Measurements from ENCODE around the gene PPFIBP1.
A peak's percentile ranks its signal among the peaks of the same experiment; 100 is the strongest.

Gene PPFIBP1

GRCh38 chr12:27693403-27693802 lies 169.4 kb downstream of the PPFIBP1 start:
- Mint-ChIP-seq H3K4me1 (ENCODE audit: low read depth) (no peaks in the 10 kb centered on the region), H3K9me3 (no peaks in the 10 kb centered on the region), H3K36me3 (ENCODE audit: low read depth) (no peaks in the 10 kb centered on the region), H3K4me3 (no peak overlapping the region), H3K27ac (no peak overlapping the region), H3K27me3 (ENCODE audit: low read depth) (peaks cover 9% of the 10 kb centered on the region)
- DNase-seq (ENCODE audit: low spot score) = no peak

DNA sequence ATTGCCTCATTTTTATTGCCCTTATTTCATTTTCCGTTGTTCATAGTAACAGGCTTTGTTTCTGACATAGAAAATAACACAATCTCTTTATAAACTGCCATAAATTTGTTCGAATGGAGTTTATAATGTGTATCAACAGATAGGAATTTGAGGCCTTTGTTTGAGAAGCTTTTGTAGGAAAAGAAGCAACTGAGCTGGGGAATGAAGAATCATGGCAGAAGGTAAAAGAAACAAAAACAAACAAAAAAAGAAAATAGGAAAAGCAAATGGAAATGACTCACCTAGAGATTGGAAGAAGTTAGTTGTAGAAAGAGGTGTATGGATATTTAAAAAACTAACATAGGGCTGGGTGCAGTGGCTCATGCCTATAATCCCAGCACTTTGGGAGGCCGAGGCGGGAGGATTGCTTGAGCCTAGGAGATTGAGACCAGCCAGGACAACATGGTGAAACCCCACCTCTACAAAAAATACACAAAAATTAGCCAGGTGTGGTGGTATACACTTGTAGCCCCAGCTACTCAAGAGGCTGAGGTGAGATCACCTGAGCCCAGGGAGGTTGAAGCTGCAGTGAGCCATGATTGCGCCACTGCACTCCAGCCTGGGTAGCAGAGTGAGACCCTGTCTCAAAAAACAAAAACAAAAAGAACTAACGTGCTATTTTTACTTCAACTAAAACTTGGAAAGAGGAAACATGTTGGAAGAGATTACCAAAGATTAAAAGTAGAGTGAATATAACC lies 171.7 kb downstream of the PPFIBP1 start:
- Mint-ChIP-seq H3K4me3 (no peak overlapping the region), H3K27me3 (ENCODE audit: low read depth) (peaks cover 17% of the 10 kb centered on the region), H3K9me3 (no peaks in the 10 kb centered on the region), H3K4me1 (ENCODE audit: low read depth) (no peaks in the 10 kb centered on the region), H3K27ac (no peak overlapping the region), H3K36me3 (ENCODE audit: low read depth) (no peaks in the 10 kb centered on the region)
- DNase-seq (ENCODE audit: low spot score) = no peak

DNA sequence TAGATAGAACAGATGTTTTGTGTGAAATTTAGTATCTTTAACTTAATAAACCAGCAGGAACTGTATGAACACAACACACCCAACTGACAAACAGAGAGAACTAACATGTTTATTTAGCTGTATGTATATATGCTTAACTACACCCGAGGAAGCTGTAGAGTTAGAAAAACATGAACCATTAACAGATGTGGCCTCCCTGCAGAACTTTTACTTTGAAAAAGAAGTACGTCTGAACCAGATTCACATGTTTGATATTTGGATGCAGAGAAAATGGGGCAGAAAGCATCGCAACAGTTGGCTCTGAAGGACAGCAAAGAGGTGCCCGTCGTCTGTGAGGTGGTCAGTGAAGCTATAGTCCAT lies 172.3 kb downstream of the PPFIBP1 start, which contains the start of gene REP15:
TSS of gene REP15 (plus strand) at position 155 of the 360 bp plus-strand sequence. CDS start at position 271, 116 bp downstream.
- no peaks in the 10 kb centered on the region for H3K9me3 Mint-ChIP-seq
- H3K27me3 Mint-ChIP-seq (ENCODE audit: low read depth) = peaks cover 17% of the 10 kb centered on the region
- H3K4me1 Mint-ChIP-seq (ENCODE audit: low read depth) = no peaks in the 10 kb centered on the region
- DNase-seq (ENCODE audit: low spot score) = no peak
- H3K4me3 Mint-ChIP-seq = no peak within 1 kb of the TSS
- no peak within 1 kb of the TSS for H3K27ac Mint-ChIP-seq
- no peaks in the 10 kb centered on the region for H3K36me3 Mint-ChIP-seq (ENCODE audit: low read depth)

DNA sequence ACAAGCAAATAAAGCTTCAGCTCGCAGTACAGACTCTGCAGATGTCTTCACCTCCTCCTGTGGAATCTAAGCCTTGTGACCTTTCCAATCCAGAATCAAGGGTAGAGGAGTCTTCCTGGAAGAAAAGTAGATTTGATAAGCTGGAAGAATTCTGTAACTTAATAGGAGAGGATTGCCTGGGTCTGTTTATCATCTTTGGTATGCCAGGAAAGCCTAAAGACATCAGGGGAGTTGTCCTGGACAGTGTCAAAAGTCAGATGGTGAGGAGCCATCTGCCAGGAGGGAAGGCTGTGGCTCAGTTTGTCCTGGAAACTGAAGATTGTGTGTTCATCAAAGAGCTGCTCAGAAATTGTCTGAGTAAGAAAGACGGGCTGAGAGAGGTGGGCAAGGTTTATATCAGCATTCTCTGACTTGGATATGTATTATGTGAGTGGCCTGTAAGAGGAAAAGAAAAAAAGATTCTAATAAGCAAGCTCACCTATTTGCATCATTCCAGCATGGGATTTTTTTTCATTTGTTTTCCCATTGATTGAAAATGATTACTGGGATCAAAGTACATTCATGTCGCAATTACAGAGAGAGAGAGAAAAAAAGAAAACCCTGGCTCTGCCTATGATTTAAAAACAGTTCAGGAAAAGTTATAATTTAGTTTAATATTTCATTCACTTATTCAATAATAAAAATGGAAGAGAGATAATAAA lies 173.0 kb downstream of the PPFIBP1 start:
- no peaks in the 10 kb centered on the region for H3K4me1 Mint-ChIP-seq (ENCODE audit: low read depth)
- H3K27me3 Mint-ChIP-seq (ENCODE audit: low read depth) = peaks cover 20% of the 10 kb centered on the region
- DNase-seq (ENCODE audit: low spot score) = no peak
- no peaks in the 10 kb centered on the region for H3K9me3 Mint-ChIP-seq
- no peak overlapping the region for H3K4me3 Mint-ChIP-seq
- no peak overlapping the region for H3K27ac Mint-ChIP-seq
- H3K36me3 Mint-ChIP-seq (ENCODE audit: low read depth) = no peaks in the 10 kb centered on the region

- Mint-ChIP-seq H3K27me3 (ENCODE audit: low read depth) (peaks cover 24% of the 10 kb centered on the region), H3K4me3 (no peak overlapping the region), H3K36me3 (ENCODE audit: low read depth) (no peaks in the 10 kb centered on the region), H3K27ac (no peak overlapping the region), H3K4me1 (ENCODE audit: low read depth) (no peaks in the 10 kb centered on the region), H3K9me3 (no peaks in the 10 kb centered on the region)
- peak; percentile 55 for DNase-seq (ENCODE audit: low spot score)
Observed at GRCh38 chr12:27703720-27704452, 179.9 kb downstream of the PPFIBP1 start.

- Mint-ChIP-seq H3K9me3 (no peaks in the 10 kb centered on the region), H3K36me3 (ENCODE audit: low read depth) (no peaks in the 10 kb centered on the region)
Observed at GRCh38 chr12:27705263-27705662, 181.3 kb downstream of the PPFIBP1 start.

DNA sequence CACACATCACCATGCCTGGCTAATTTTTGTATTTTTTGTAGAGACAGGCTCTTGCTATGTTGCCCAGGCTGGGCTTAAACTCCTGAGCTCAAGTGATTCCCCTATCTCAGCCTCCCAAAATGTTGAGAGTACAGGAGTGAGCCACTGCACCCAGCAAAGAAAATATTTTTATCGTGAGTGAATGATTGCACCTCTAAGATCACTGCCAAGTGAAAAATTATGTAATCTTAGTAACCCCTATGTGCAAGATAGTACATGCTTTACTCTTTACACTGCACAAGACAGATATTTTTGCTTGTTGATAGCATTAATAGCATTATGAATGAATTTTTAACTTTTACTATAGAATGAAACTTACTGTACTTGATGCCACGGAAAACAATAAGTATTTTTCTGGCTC lies 183.2 kb downstream of the PPFIBP1 start:
- Mint-ChIP-seq H3K4me1 (ENCODE audit: low read depth) (peaks cover 12% of the 10 kb centered on the region), H3K27ac (no peak overlapping the region), H3K36me3 (ENCODE audit: low read depth) (peaks cover 3% of the 10 kb centered on the region), H3K27me3 (ENCODE audit: low read depth) (peaks cover 15% of the 10 kb centered on the region), H3K4me3 (no peak overlapping the region), H3K9me3 (no peaks in the 10 kb centered on the region)
- no peak for DNase-seq (ENCODE audit: low spot score)

More at GRCh38 chr12:27705263-27705662, 181.3 kb downstream of the PPFIBP1 start:
- peaks cover 18% of the 10 kb centered on the region for H3K27me3 Mint-ChIP-seq (ENCODE audit: low read depth)
- DNase-seq (ENCODE audit: low spot score) = no peak
- H3K27ac Mint-ChIP-seq = no peak overlapping the region
- H3K4me3 Mint-ChIP-seq = no peak overlapping the region
- peaks cover 3% of the 10 kb centered on the region for H3K4me1 Mint-ChIP-seq (ENCODE audit: low read depth)

GRCh38 chr12:27709212-27709931 lies 185.4 kb downstream of the PPFIBP1 start:
- H3K4me3 Mint-ChIP-seq = peak overlapping the region; percentile 96
- peaks cover 19% of the 10 kb centered on the region for H3K4me1 Mint-ChIP-seq (ENCODE audit: low read depth)
- peaks cover 6% of the 10 kb centered on the region for H3K36me3 Mint-ChIP-seq (ENCODE audit: low read depth)
- no peak overlapping the region for H3K27ac Mint-ChIP-seq
- peaks cover 15% of the 10 kb centered on the region for H3K27me3 Mint-ChIP-seq (ENCODE audit: low read depth)
- DNase-seq (ENCODE audit: low spot score) = no peak
- no peaks in the 10 kb centered on the region for H3K9me3 Mint-ChIP-seq

DNA sequence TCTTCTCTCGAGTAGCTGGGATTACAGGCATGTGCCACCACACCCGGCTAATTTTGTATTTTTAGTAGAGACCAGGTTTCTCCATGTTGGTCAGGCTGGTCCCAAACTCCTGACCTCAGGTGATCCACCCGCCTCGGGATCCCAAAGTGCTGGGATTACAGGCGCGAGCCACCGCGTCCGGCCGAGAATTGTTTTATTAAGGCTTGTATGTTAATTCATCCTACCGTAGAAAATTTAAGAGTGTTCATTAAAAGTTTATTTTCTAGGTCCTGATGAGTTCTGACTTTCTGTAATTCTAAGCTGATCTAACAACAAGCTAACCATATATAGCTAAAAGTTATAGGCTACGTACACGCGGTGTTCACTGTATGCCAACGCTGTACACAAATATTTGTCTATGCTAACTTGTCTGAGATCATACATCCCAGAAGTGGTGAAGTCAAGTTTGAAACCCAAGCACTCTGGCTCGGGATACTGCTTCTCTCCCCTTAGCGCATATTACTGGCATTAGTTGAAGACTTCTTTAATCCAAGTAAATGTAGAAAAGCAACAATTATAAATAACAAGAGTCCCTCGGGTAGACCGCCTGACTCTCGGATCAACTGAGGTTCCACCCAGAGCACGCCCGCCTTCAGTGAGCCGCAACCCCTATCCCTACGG lies 186.1 kb downstream of the PPFIBP1 start:
- peak overlapping the region; percentile 97 for H3K27ac Mint-ChIP-seq
- no peaks in the 10 kb centered on the region for H3K9me3 Mint-ChIP-seq
- peaks cover 10% of the 10 kb centered on the region for H3K36me3 Mint-ChIP-seq (ENCODE audit: low read depth)
- H3K4me1 Mint-ChIP-seq (ENCODE audit: low read depth) = peaks cover 19% of the 10 kb centered on the region
- peaks cover 15% of the 10 kb centered on the region for H3K27me3 Mint-ChIP-seq (ENCODE audit: low read depth)
- H3K4me3 Mint-ChIP-seq = peak overlapping the region; percentile 96
- no peak for DNase-seq (ENCODE audit: low spot score)

DNA sequence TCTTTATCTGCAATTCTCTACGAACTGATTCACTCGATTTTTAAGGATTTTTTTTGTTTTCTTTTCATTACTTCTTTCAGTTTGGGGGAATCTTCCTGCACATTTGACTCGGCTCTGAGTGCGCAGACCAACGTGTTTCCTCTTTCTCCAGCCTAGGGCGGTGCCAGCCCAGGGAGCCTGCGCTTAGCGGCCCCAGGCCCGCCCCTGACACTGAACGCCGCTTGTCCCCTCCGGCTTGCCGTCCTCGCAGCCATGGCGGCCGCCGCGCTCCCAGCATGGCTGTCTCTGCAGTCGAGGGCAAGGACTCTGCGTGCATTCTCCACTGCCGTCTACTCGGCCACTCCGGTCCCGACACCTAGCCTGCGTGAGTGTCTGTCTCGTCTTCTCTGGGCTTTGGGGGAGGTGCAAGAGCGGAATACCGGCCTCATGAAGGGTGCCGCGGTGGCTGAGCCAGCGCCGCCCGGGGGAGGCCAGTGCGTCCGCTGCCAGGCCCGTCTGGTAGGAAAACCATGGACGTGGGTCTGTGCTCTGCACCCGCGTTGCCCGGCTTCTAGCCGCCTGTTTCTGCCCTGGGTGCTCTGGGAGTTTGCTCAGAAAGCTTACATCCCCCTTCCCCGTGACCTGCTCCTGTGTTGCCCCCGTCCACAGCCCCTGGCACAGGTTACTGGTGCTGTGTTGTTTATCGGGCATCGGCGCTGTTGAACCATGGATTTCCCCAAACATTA lies 186.7 kb downstream of the PPFIBP1 start, which contains the start of gene MRPS35:
TSS of gene MRPS35 (plus strand) at position 241 of the 725 bp plus-strand sequence. CDS start at position 253, 12 bp downstream.
- no peaks in the 10 kb centered on the region for H3K9me3 Mint-ChIP-seq
- peak within 1 kb of the TSS; percentile 96 for H3K4me3 Mint-ChIP-seq
- peak within 1 kb of the TSS; percentile 97 for H3K27ac Mint-ChIP-seq
- H3K4me1 Mint-ChIP-seq (ENCODE audit: low read depth) = peaks cover 19% of the 10 kb centered on the region
- DNase-seq (ENCODE audit: low spot score) = peak; percentile 90
- H3K27me3 Mint-ChIP-seq (ENCODE audit: low read depth) = peaks cover 15% of the 10 kb centered on the region
- peaks cover 10% of the 10 kb centered on the region for H3K36me3 Mint-ChIP-seq (ENCODE audit: low read depth)

GRCh38 chr12:27711317-27711682 lies 187.3 kb downstream of the PPFIBP1 start:
- Mint-ChIP-seq H3K9me3 (no peaks in the 10 kb centered on the region), H3K27ac (peak overlapping the region; percentile 97), H3K27me3 (ENCODE audit: low read depth) (peaks cover 15% of the 10 kb centered on the region), H3K36me3 (ENCODE audit: low read depth) (peaks cover 13% of the 10 kb centered on the region), H3K4me1 (ENCODE audit: low read depth) (peaks cover 19% of the 10 kb centered on the region), H3K4me3 (peak overlapping the region; percentile 96)
- DNase-seq (ENCODE audit: low spot score) = no peak

DNA sequence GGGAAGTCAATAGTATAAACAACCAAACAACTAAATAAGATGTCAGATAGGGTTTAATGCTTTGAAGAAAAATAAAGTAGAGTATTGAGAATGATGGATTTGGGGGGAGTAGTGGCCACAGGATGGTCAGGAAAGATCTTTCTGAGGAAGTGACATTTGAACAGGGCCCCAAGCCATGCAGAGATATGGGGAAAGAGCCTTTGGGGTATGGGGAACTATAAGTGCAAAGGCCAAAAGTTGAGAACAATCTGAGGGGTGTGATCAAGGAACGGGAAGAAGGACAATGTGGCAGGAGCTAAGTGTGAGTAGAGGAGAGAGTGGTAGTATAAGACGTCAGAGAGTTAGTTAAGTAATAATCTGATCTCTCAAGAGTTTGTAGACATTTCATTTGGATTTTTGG lies 188.0 kb downstream of the PPFIBP1 start:
- H3K36me3 Mint-ChIP-seq (ENCODE audit: low read depth) = peaks cover 13% of the 10 kb centered on the region

More for the DNA sequence above, 188.0 kb downstream of the PPFIBP1 start:
- Mint-ChIP-seq H3K9me3 (no peaks in the 10 kb centered on the region), H3K27ac (peak overlapping the region; percentile 42), H3K27me3 (ENCODE audit: low read depth) (peaks cover 15% of the 10 kb centered on the region), H3K4me3 (peak overlapping the region; percentile 96), H3K4me1 (ENCODE audit: low read depth) (peaks cover 19% of the 10 kb centered on the region)
- no peak for DNase-seq (ENCODE audit: low spot score)
